DLD1 (cell line): Measurements from ENCODE around the gene KRTAP10-6.
"Not testable (repeated sequence)": the region's sequence is repeated elsewhere in the genome, so short reads cannot be mapped to it uniquely, and the experiment has no call there.

Source experiments
- in situ Hi-C: cut with HindIII; loops from 2 replicates; pipeline ENCODE4 v1.10.0; 2017; ENCODE audit warnings: low sequenced_read_pairs

The KRTAP10-6 gene

GRCh38 chr21:44564099-44564498, 28.2 kb downstream of the KRTAP10-6 start:
- in situ Hi-C loops, result no loop called here

GRCh38 chr21:44558695-44559094, 33.6 kb downstream of the KRTAP10-6 start, which contains the start of gene KRTAP10-3:
KRTAP10-3 (minus strand) TSS chr21:44558795; CDS start chr21:44558715, 80 bp downstream.
- in situ Hi-C loops, result no loop called here

GRCh38 chr21:44558329-44558675, 34.0 kb downstream of the KRTAP10-6 start:
- in situ Hi-C loops, result not testable (repeated sequence)

GRCh38 chr21:44557491-44558328, 34.6 kb downstream of the KRTAP10-6 start:
- in situ Hi-C loops, result no loop called here

- in situ Hi-C loops, result no loop called here
These were observed 35.4 kb downstream of the KRTAP10-6 start for GRCh38 chr21:44556879-44557278.

GRCh38 chr21:44555200-44555875, 37.0 kb downstream of the KRTAP10-6 start:
- in situ Hi-C loops, result no loop called here

GRCh38 chr21:44552681-44553080, 39.6 kb downstream of the KRTAP10-6 start:
- in situ Hi-C loops, result no loop called here

- in situ Hi-C loops, result no loop called here
These were observed 40.2 kb downstream of the KRTAP10-6 start for GRCh38 chr21:44552136-44552535.

- in situ Hi-C loops, result no loop called here
These were observed 40.9 kb downstream of the KRTAP10-6 start, which contains the start of gene KRTAP10-2 for GRCh38 chr21:44551340-44551961. KRTAP10-2 (minus strand) TSS chr21:44551505; CDS start chr21:44551458, 47 bp downstream.

- in situ Hi-C loops, result no loop called here
These were observed 41.5 kb downstream of the KRTAP10-6 start for GRCh38 chr21:44550807-44551206.

GRCh38 chr21:44550285-44550684, 42.0 kb downstream of the KRTAP10-6 start:
- in situ Hi-C loops, result not testable (repeated sequence)

- in situ Hi-C loops, result no loop called here
These were observed 42.6 kb downstream of the KRTAP10-6 start for GRCh38 chr21:44549525-44550211.

- in situ Hi-C loops, result no loop called here
These were observed 43.4 kb downstream of the KRTAP10-6 start for GRCh38 chr21:44548922-44549321.

GRCh38 chr21:44548381-44548780, 43.9 kb downstream of the KRTAP10-6 start:
- in situ Hi-C loops, result no loop called here

- in situ Hi-C loops, result no loop called here
These were observed 44.5 kb downstream of the KRTAP10-6 start for GRCh38 chr21:44547656-44548331.

GRCh38 chr21:44544566-44544965, 47.7 kb downstream of the KRTAP10-6 start:
- in situ Hi-C loops, result no loop called here

- in situ Hi-C loops, result no loop called here
These were observed 49.6 kb downstream of the KRTAP10-6 start for GRCh38 chr21:44542716-44543115.
